Thoracic aorta (tissue), 2 donors: ENCODE measurements around the gene NCBP3. TPM values are rescaled to one million over a fixed set of nuclear protein-coding genes. Genes with fewer than 3 reads are reported as not detected.

Source experiments
- ATAC-seq: fragments of 150-250 bp; one replicate; pipeline ENCODE4 v1.8.0; 2017; ENCODE audit warnings: low read depth; ENCODE audit not compliant: insufficient number of reproducible peaks, low FRiP score
- DNase-seq: peaks from one replicate; pipeline ENCODE4 v3.0.0-alpha.2; 2020; ENCODE audit warnings: low spot score
- H3K27ac ChIP-seq, 2 donors: fragments of 200-600 bp; sonication (generic); 1 replicate in 1 of 2; 2 replicates in 1 of 2; pipeline ENCODE4 v1.5.1; 2016; ENCODE audit warnings: mild to moderate bottlenecking in 2 of 2, moderate library complexity in 2 of 2
- H3K27me3 ChIP-seq: fragments of 200-600 bp; sonication (generic); replicated peaks from 2 replicates; pipeline ENCODE4 v1.6.0; 2016; ENCODE audit warnings: mild to moderate bottlenecking; ENCODE audit not compliant: insufficient read depth
- H3K36me3 ChIP-seq: fragments of 200-600 bp; sonication (generic); one replicate; pipeline ENCODE4 v1.5.1; 2016
- H3K4me1 ChIP-seq, 2 donors: fragments of 200-600 bp; sonication (generic); 1 replicate in 1 of 2; 2 replicates in 1 of 2; pipeline versions ENCODE4 v1.5.1 to v1.6.0; 2016; ENCODE audit warnings: low read depth in 2 of 2, mild to moderate bottlenecking in 1 of 2; ENCODE audit not compliant: control insufficient read depth in 1 of 2
- H3K4me3 ChIP-seq: fragments of 200-600 bp; sonication (generic); 2 replicates; pipeline ENCODE4 v1.5.1; 2016; ENCODE audit warnings: mild to moderate bottlenecking
- H3K9me3 ChIP-seq: fragments of 200-600 bp; sonication (generic); 2 replicates; pipeline ENCODE4 v1.5.1; 2016
- CTCF ChIP-seq: fragments of 200-600 bp; sonication (generic); IDR thresholded peaks from one replicate; pipeline ENCODE4 v1.5.1; 2019; ENCODE audit warnings: antibody characterized with exemption
- total RNA-seq, 2 donors: library from RNA; depleted of rRNA; stranded (reverse); fragments of >200 nt; gene quantifications; one replicate each; pipeline versions ENCODE4 v1.1.0 to v1.2.3, GENCODE V29; 2016

NCBP3 gene
- total RNA-seq, 2 donors from 2014 or later: 28.8 to 47.8 TPM

GRCh38 chr17:3843935-3844516 is 2.0 kb downstream of the NCBP3 start:
- ATAC-seq: no peak
- Histone ChIP-seq H3K27ac (no peak overlapping the region), H3K4me3 (no peak overlapping the region), H3K36me3 (peaks cover 17% of the 10 kb centered on the region), H3K27me3 (no peaks in the 10 kb centered on the region), H3K9me3 (no peaks in the 10 kb centered on the region), H3K4me1 (peaks cover 9 to 19% of the 10 kb centered on the region in 2 donors)
- TF ChIP-seq CTCF: peak; percentile 17
- no peak for DNase-seq

- Histone ChIP-seq H3K9me3 (no peaks in the 10 kb centered on the region), H3K27me3 (no peaks in the 10 kb centered on the region), H3K4me1 (peaks cover 7 to 14% of the 10 kb centered on the region in 2 donors), H3K27ac (no peak overlapping the region), H3K36me3 (peaks cover 29% of the 10 kb centered on the region), H3K4me3 (no peak overlapping the region)
- no peak for TF ChIP-seq CTCF
- no peak for ATAC-seq
- no peak for DNase-seq
Measured at GRCh38 chr17:3838206-3838605, 7.8 kb downstream of the NCBP3 start.

- Histone ChIP-seq H3K4me3 (no peak overlapping the region), H3K27ac (no peak overlapping the region), H3K4me1 (peaks cover 7 to 14% of the 10 kb centered on the region in 2 donors), H3K36me3 (peaks cover 29% of the 10 kb centered on the region), H3K9me3 (no peaks in the 10 kb centered on the region), H3K27me3 (no peaks in the 10 kb centered on the region)
- TF ChIP-seq CTCF: no peak
- no peak for DNase-seq
- no peak for ATAC-seq
Measured at GRCh38 chr17:3836551-3836950, 9.5 kb downstream of the NCBP3 start.

- DNase-seq (no peak), ATAC-seq (no peak)
- TF ChIP-seq CTCF: no peak
- Histone ChIP-seq H3K27ac (no peak overlapping the region), H3K9me3 (no peaks in the 10 kb centered on the region), H3K36me3 (peaks cover 21% of the 10 kb centered on the region), H3K4me3 (no peak overlapping the region), H3K27me3 (no peaks in the 10 kb centered on the region), H3K4me1 (peaks cover 7 to 14% of the 10 kb centered on the region in 2 donors)
Measured at GRCh38 chr17:3835410-3836229, 10.4 kb downstream of the NCBP3 start.

- Histone ChIP-seq H3K36me3 (peaks cover 15% of the 10 kb centered on the region), H3K9me3 (no peaks in the 10 kb centered on the region), H3K4me3 (no peak overlapping the region), H3K27ac (no peak overlapping the region), H3K27me3 (no peaks in the 10 kb centered on the region), H3K4me1 (peaks cover 7 to 14% of the 10 kb centered on the region in 2 donors)
- ATAC-seq (no peak), DNase-seq (no peak)
- no peak for TF ChIP-seq CTCF
Measured at GRCh38 chr17:3834811-3835210, 11.2 kb downstream of the NCBP3 start.
